HG03196 (cell line): ENCODE results near the gene BCS1L.
"Not testable (repeated sequence)": the region's sequence is repeated elsewhere in the genome, so short reads cannot be mapped to it uniquely, and the experiment has no call there.

Source experiments
- ATAC-seq: cut with Tn5 transposase; IDR thresholded peaks from one replicate; pipeline ENCODE4 v1.9.1; 2021; ENCODE audit not compliant: unreplicated experiment

Gene BCS1L

GRCh38 chr2:218658671-218659257 is 719 bp upstream of the BCS1L start:
- peak; percentile 32 for ATAC-seq

- ATAC-seq = no peak
These were observed 490 bp downstream of the BCS1L start for GRCh38 chr2:218659988-218660358.

- ATAC-seq = no peak
These were observed 2.9 kb downstream of the BCS1L start for GRCh38 chr2:218662377-218662776.

GRCh38 chr2:218662827-218663226 is 3.3 kb downstream of the BCS1L start:
- ATAC-seq = no peak

GRCh38 chr2:218663901-218664300 is 4.4 kb downstream of the BCS1L start:
- ATAC-seq = no peak

GRCh38 chr2:218664653-218665052 is 5.2 kb downstream of the BCS1L start:
- ATAC-seq = no peak

- peak; percentile 1 for ATAC-seq
These were observed 11.7 kb downstream of the BCS1L start for GRCh38 chr2:218671097-218671653.

GRCh38 chr2:218671654-218672566 is 12.4 kb downstream of the BCS1L start, which contains the start of the genes RNF25 and STK36:
Gene RNF25, minus strand, starts transcription at chr2:218672002. Its CDS starts 32 bp downstream, at chr2:218671970.
Gene STK36, plus strand, starts transcription at chr2:218672086. Its CDS starts 744 bp downstream, at chr2:218672830.
- ATAC-seq = peak; percentile 96

- no peak for ATAC-seq
These were observed 19.6 kb downstream of the BCS1L start for GRCh38 chr2:218679119-218679518.

- ATAC-seq = no peak
These were observed 20.6 kb downstream of the BCS1L start for GRCh38 chr2:218680061-218680460.

- not testable (repeated sequence) for ATAC-seq
These were observed 28.0 kb downstream of the BCS1L start for GRCh38 chr2:218687400-218688060.

- ATAC-seq = no peak
These were observed 31.8 kb downstream of the BCS1L start for GRCh38 chr2:218691234-218691633.

GRCh38 chr2:218694405-218695145 is 35.1 kb downstream of the BCS1L start:
- no peak for ATAC-seq

GRCh38 chr2:218698885-218699284 is 39.4 kb downstream of the BCS1L start:
- ATAC-seq = no peak

GRCh38 chr2:218701806-218702205 is 42.3 kb downstream of the BCS1L start:
- ATAC-seq = no peak

GRCh38 chr2:218703341-218703740 is 43.9 kb downstream of the BCS1L start:
- ATAC-seq = no peak

GRCh38 chr2:218708086-218708485 is 48.6 kb downstream of the BCS1L start:
- no peak for ATAC-seq

- ATAC-seq = no peak
These were observed 50.4 kb downstream of the BCS1L start for GRCh38 chr2:218709908-218710307.

GRCh38 chr2:218710334-218710686 is 50.8 kb downstream of the BCS1L start:
- ATAC-seq = no peak

- peak; percentile 93 for ATAC-seq
These were observed 51.4 kb downstream of the BCS1L start, which contains the start of gene TTLL4 for GRCh38 chr2:218710687-218711549. Gene TTLL4, plus strand, starts transcription at chr2:218710835. Its CDS starts 26,842 bp downstream, at chr2:218737677.
